ENCODE results near the gene BTRC. TPM values are rescaled to one million over a fixed set of nuclear protein-coding genes. Genes with fewer than 3 reads are reported as not detected.

BTRC gene
- total RNA-seq, 1 donor from 2014 or later: 19.6 TPM

DNA sequence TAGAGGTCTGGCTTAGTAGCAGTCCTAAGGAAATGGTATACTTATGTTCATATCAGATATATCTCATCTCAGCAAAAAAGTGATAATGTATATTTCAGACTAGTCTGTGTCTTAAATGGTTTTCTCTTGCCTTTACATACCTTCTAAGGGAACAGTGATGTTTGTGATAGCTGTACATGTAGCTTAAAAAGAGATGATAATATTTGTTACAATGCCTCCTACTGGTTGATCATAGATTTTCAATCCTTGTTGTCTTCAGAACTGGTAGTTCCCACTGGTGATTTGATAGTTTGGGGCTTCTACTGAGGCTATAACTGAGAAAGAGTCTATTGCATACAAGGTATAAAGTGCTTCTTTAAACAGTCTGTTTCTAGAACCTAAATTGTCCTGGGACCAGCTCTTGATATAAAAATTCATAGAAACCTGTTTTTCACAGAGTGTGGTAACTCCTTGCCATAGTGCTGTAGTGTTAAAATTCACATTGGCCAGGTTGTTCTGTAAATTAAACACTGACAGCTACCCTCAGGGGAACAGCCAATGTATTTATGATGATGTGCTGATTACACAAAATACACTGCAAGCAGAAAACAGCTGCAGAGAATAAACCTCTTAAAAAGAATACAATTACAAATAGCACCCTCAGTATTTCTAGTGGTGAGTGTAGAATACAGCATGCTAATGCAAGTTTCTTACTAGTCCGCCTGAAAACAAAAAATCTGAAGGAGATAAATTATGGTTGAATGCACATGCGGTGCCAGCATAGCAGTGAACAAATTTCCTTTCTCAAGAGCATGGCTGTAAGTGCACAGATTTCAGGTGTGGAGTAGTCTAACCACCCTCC lies 90.3 kb downstream of the BTRC start:
- peak; percentile 22 for DNase-seq (ENCODE audit: low read depth)

DNA sequence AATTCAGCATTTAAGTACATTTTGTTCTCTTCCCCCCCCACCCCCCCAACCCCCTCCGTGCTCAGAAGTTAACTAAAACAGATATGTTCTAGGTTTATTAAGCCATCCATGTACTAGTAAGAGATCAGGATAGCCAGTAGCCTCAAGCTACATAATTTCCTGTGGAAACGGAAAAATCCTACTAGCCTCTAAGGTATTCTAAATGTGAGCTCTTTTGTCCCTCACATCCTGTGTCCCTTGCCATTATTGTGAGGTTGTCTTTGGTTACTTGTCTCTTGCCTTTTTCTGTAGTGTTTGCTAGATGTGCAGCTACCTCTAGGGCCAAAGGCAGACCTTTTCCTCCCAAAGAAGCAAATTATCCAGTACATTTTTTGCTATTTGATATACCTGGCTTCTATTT lies 92.1 kb downstream of the BTRC start:
- no peak for DNase-seq (ENCODE audit: low read depth)

GRCh38 chr10:101446947-101447346 lies 93.0 kb downstream of the BTRC start:
- no peak for DNase-seq (ENCODE audit: low read depth)

DNA sequence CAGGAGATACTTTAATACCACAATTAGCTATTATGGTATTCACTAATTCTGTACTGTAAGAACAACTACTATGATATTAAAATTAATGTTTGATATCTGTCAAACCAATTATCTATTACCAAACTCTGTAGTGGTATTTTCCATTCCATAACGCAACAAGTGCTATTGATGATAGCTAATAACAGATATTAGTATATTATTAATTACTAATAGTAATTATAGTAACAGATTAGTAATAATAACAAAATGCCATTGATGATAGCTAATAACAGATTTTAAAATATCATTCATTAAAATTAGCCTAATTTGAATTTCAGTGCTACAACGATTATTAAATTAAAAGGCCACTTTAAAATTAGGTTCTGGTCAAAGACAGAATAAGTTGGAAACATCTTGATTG lies 93.5 kb downstream of the BTRC start:
- DNase-seq (ENCODE audit: low read depth): no peak

DNA sequence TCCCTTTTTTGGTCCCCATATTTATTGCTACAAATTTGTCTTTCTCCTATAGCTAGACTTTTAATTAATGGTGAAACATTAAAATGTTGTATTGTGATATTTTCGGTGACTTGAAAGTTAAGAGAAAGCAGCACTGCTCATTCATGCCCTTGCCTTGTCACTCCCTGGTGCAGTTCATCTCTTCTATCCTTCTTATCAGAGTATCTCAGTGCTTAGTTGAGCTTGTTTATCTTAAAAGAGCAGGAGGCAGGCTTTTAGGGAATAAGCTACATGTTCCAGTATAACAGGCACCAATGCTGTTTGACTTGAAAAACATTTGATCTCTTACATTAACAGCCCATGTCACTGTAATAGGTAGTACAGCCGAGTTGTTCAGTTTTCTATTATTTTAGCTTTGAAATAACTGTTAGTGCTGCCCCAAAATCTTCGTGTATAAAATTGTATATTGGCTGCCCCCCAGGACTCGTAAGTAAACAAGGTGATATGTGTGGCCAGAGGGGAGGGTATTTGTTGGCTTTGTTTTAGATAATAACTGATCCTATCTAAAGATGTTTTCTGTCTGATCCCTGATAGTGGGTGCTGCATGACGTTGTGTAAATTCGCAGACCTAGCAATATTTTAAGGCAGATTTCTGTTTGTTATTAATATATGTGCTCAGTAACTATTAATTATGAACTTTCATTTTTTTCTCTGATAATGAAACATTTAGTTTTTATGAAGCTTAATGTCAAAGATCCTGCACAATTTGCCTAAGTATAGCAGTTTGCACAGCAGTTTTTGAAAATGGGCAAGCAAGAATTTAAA lies 96.5 kb downstream of the BTRC start:
- DNase-seq (ENCODE audit: low read depth): no peak

DNA sequence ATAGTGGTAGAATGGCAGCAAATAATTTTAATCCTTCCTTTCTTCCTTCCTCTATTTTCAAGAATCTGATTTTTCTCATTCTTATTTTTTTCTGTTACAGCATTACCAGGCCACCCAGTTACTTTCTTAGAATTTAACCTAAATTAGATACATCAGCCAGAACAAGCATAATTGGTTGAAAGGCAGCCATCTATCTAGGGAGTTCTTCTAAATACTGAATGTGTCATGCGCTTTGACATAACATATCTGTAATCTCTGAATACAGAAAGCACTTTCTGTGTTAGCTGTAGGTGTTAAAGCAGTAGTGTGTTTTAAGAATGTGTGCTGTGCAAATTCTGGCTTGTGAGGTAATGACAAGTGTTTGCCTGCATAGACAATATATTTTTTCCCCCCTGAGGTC lies 97.3 kb downstream of the BTRC start:
- DNase-seq (ENCODE audit: low read depth): no peak

- DNase-seq (ENCODE audit: low read depth): no peak
These were observed 97.7 kb downstream of the BTRC start for GRCh38 chr10:101451667-101452069.

GRCh38 chr10:101452176-101452575 lies 98.2 kb downstream of the BTRC start:
- DNase-seq (ENCODE audit: low read depth): no peak

GRCh38 chr10:101452593-101452992 lies 98.6 kb downstream of the BTRC start:
- no peak for DNase-seq (ENCODE audit: low read depth)

DNA sequence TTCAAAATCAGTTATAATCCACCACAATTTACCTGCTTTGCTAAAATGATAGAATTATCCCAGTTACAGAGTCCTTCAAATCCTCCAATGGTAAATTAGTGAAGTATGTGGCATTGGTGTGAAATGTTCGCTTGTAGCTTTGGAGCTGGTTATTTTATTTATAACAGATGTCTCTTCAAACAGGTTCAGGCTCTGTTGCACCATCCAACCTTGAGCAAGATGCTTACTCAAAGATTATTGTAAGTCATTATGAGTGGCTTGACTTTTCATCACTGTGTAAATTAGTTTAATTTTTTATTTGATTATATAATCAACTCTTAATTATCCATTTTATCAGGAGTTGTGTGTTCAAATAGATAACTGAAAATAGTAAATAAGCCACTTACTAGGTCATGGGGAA lies 99.4 kb downstream of the BTRC start:
- DNase-seq (ENCODE audit: low read depth): no peak

- DNase-seq (ENCODE audit: low read depth): no peak
These were observed 100.1 kb downstream of the BTRC start for GRCh38 chr10:101453791-101454718.

- DNase-seq (ENCODE audit: low read depth): no peak
These were observed 104.9 kb downstream of the BTRC start for GRCh38 chr10:101458869-101459268.

DNA sequence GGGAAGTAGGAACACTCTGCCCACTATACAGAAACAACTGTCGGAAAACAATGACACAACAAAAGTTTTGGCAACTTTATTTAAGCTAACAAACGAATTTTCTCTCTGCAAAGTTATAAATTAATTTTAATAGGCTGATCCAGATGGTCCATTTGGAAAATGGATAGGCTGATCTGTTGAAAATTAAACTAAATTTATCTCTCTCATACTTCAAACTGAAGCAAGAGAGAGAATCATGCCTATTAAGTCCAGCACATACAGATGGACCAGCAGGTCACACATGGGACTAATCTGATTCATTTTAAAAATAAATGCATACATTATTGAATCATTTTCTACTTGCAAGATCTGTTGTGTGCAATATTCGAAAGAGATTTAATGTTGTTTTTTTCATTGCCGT lies 110.1 kb downstream of the BTRC start:
- no peak for DNase-seq (ENCODE audit: low read depth)

DNA sequence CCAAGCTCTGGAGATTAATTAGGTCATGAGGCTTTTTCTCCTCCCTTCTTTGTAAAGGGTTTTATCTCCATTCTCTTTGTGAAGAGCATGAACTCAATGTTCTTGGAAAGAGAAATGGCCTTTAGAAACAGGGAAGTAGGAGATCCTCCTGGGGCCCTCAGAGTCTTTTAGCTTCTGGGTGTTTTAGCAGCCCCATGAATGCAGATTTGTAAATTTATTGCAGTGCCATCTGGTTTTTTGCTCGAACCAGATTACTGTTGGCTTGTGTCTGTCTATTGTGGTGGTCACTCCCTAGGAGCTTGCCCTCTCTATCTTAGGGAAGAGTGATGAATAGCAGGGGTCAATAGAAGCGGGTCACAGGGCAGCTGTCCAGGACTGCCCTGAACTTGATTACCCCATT lies 110.6 kb downstream of the BTRC start:
- DNase-seq (ENCODE audit: low read depth): no peak

DNA sequence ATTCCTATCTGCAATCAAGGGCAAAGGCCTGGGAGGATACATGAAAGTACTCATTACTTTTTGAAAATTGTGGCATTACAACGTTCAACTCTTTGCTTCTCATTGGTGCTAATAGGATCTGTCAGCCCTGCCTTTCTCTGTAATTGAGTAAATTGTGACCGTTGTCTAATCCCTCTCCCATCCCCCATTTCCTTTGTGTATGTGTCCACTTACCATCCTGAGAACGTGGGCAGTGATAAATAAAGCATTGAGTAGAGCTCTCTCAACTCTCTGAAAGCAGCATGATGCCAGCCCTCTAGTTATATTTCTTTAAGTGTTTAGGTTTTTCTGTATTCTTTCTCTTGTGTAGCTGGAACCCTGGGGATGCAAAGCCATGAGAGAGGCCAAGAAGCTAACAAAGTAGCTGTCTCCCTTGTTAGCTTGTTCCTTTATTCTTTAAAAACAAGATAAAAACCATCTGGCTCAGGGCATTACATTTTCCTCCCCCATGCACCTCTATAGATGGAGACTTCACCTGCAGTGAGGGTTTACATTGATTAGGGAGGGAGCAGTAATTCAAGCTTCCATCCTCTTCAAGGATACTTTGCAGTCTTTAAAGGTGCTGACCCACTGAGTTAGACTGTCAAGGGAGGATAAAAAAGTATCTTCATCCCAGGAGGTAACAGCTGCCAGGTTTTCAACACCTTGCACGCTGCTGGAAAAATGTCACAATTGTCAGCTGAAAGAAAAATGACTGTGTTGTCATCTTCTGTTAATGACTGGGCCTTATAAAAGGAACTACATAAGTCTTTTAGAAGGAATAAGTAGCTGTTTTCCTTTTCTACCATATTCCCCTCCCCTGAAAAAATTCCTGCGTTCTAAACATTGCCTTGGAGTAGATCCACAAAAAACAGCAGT lies 112.3 kb downstream of the BTRC start:
- no peak for DNase-seq (ENCODE audit: low read depth)

- DNase-seq (ENCODE audit: low read depth): peak; percentile 95
These were observed 113.4 kb downstream of the BTRC start for GRCh38 chr10:101467286-101467770.

- DNase-seq (ENCODE audit: low read depth): no peak
These were observed 114.2 kb downstream of the BTRC start for GRCh38 chr10:101468159-101468558.

- DNase-seq (ENCODE audit: low read depth): no peak
These were observed 122.4 kb downstream of the BTRC start for GRCh38 chr10:101476383-101476782.

DNA sequence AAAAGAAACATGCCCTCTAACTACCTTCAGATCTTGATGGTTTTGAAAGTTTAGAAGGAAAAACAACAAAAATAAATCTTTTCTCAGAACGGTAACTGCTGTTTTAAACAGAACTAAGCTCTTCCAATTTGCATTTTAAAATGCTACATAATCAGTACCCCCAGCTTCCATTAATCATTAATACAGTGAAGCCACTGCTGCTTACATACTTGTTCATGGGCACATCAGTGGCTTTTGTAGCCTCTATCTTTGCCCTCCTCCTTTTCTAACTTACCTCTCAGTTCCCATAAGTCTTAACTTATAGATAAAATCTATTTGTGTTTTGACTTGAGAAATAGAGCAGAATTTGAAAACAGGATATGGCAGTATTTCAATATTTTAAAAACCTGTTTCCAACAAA lies 125.0 kb downstream of the BTRC start:
- peak; percentile 26 for DNase-seq (ENCODE audit: low read depth)

DNA sequence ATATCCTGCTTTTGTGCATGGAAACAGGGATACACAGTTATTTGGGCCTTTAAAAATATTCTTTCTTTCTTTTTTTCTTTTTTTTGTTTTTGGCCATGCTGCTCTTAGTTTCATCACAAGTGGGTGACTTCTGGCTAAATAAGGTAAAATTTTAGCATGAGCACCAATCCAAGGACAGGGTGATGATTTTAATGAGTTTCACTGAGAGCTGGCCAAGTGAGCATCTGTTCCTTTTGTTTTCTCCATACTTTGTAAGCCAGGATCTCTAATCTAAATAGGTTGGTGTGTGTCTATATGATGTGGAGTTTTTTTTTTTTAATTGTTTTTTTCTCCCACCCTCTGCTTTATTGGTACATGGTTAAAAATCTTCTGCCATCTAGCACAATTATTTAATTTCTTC lies 127.3 kb downstream of the BTRC start:
- no peak for DNase-seq (ENCODE audit: low read depth)

DNA sequence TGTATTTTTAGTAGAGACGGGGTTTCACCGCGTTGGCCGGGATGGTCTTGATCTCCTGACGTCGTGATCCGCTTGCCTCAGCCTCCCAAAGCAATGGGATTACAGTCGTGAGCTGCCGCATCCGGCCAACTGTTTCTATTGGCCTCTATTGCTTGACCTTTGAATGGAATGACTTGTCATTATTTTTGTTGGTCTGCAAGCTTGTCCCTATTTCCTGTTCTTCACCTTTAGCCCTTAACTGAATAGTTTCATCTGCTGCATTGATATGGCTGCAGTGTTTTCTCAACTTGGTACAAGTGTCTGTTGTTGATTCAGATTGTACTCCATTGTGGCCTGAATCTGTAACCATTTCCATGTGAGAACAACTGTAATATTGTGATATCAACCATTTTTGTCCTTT lies 128.6 kb downstream of the BTRC start:
- DNase-seq (ENCODE audit: low read depth): no peak
